SU-DHL-6 (cell line): ENCODE results near the gene RNF182.

Experiments used
- H2AFZ ChIP-seq: fragments of 200-600 bp; sonication (generic); 2 replicates; pipeline ENCODE4 v1.6.1; 2014; ENCODE audit warnings: low read depth, mild to moderate bottlenecking, moderate library complexity, mixed read lengths, antibody characterized with exemption, low read length; ENCODE audit not compliant: severe bottlenecking
- H3F3A ChIP-seq: fragments of 200-600 bp; shearing (Covaris generic); 2 replicates; pipeline ENCODE4 v1.6.0; 2016; ENCODE audit warnings: antibody characterized with exemption, mild to moderate bottlenecking; ENCODE audit not compliant: insufficient read depth
- H3K27ac ChIP-seq: fragments of 200-600 bp; sonication (generic); 2 replicates; pipeline ENCODE4 v1.5.1; 2016; ENCODE audit warnings: low read depth, mild to moderate bottlenecking, low read length, moderate library complexity, mixed read lengths
- H3K27me3 ChIP-seq: fragments of 200-600 bp; sonication (generic), shearing (Covaris generic); 2 replicates; pipeline ENCODE4 v1.6.0; 2014; ENCODE audit warnings: mild to moderate bottlenecking, low read length
- H3K36me3 ChIP-seq: fragments of 200-600 bp; sonication (generic); 2 replicates; pipeline ENCODE4 v1.6.1; 2014; ENCODE audit warnings: mild to moderate bottlenecking, low read length, mixed read lengths
- H3K4me2 ChIP-seq: fragments of 300-600, 200-600 bp; shearing (Covaris generic), sonication (generic); 2 replicates; pipeline ENCODE4 v1.6.0; 2014; ENCODE audit warnings: low read length, low read depth, mild to moderate bottlenecking; ENCODE audit not compliant: poor library complexity, severe bottlenecking
- H3K4me3 ChIP-seq: fragments of 200-600 bp; sonication (generic); 2 replicates; pipeline ENCODE4 v1.5.1; 2014; ENCODE audit warnings: antibody characterized with exemption, low read length, mild to moderate bottlenecking, mixed read lengths; ENCODE audit not compliant: insufficient read depth, poor library complexity, severe bottlenecking
- H3K79me2 ChIP-seq: fragments of 200-600 bp; sonication (generic); 2 replicates; pipeline ENCODE4 v1.6.1; 2014; ENCODE audit warnings: mild to moderate bottlenecking, low read length, moderate library complexity; ENCODE audit not compliant: insufficient read depth
- H3K9ac ChIP-seq: fragments of 200-600 bp; sonication (generic); 2 replicates; pipeline ENCODE4 v1.7.0; 2014; ENCODE audit warnings: mild to moderate bottlenecking, low read length
- H3K9me2 ChIP-seq: fragments of 200-600 bp; sonication (generic); replicated peaks from 2 replicates; pipeline ENCODE4 v1.6.1; 2014; ENCODE audit warnings: low read length; ENCODE audit not compliant: insufficient read depth
- H3K9me3 ChIP-seq: fragments of 200-600 bp; sonication (generic); 2 replicates; pipeline ENCODE4 v1.6.1; 2014; ENCODE audit warnings: low read length, mixed read lengths; ENCODE audit not compliant: insufficient read depth
- H4K20me1 ChIP-seq: fragments of 200-600 bp; sonication (generic); 2 replicates; pipeline ENCODE4 v1.6.1; 2014; ENCODE audit warnings: low read depth, mild to moderate bottlenecking, antibody characterized with exemption, low read length, moderate library complexity, mixed read lengths
- EZH2phosphoT487 ChIP-seq: fragments of 200-600 bp; sonication (generic), shearing (Covaris generic); conservative IDR thresholded peaks from 2 replicates; pipeline ENCODE4 v1.6.1; 2018; ENCODE audit warnings: mild to moderate bottlenecking, antibody characterized with exemption, low read length, moderate library complexity, mixed read lengths
- TF ChIP-seq, protein P1 (sequence below): fragments of 200-600 bp; sonication (generic); IDR thresholded peaks from one replicate; pipeline ENCODE4 v1.5.1; 2017; ENCODE audit warnings: antibody characterized with exemption, mild to moderate bottlenecking, low read length, moderate library complexity; ENCODE audit not compliant: insufficient read depth, poor library complexity, severe bottlenecking

RNF182 gene

DNA sequence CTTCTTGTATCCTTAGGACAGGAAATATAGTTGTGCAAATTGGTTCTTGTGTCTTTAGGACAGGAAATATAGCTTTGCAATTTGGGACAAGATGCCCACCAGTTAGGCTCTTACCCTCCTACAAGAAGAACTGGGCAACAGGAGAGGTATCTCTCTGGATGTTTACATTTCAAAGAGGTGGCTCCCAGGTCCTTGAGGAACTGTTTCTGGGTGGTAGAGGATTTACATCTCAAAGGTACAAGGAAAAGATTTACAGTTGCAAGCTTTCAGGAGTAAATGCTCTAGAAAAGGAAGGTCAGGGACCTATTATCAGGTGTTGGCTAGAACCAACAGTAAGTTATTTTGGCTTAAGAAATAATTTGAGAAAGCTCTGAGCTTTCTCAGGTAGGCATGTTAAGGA lies 19.2 kb downstream of the RNF182 start:
- H3K36me3 ChIP-seq, result no peaks in the 10 kb centered on the region
- H3K4me3 ChIP-seq, result no peak overlapping the region
- H3K27ac ChIP-seq, result no peak overlapping the region
- no peaks in the 10 kb centered on the region for H4K20me1 ChIP-seq
- H3F3A ChIP-seq, result no peaks in the 10 kb centered on the region
- no peak overlapping the region for H3K4me2 ChIP-seq
- no peak for TF ChIP-seq EZH2phosphoT487
- TF ChIP-seq, protein P1, sequence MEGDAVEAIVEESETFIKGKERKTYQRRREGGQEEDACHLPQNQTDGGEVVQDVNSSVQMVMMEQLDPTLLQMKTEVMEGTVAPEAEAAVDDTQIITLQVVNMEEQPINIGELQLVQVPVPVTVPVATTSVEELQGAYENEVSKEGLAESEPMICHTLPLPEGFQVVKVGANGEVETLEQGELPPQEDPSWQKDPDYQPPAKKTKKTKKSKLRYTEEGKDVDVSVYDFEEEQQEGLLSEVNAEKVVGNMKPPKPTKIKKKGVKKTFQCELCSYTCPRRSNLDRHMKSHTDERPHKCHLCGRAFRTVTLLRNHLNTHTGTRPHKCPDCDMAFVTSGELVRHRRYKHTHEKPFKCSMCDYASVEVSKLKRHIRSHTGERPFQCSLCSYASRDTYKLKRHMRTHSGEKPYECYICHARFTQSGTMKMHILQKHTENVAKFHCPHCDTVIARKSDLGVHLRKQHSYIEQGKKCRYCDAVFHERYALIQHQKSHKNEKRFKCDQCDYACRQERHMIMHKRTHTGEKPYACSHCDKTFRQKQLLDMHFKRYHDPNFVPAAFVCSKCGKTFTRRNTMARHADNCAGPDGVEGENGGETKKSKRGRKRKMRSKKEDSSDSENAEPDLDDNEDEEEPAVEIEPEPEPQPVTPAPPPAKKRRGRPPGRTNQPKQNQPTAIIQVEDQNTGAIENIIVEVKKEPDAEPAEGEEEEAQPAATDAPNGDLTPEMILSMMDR, result no peak
- peaks cover 10% of the 10 kb centered on the region; the same call in 1 of the 2 replicates for H3K9me3 ChIP-seq
- no peak overlapping the region for H2AFZ ChIP-seq
- H3K9me2 ChIP-seq, result no peaks in the 10 kb centered on the region
- H3K79me2 ChIP-seq, result no peaks in the 10 kb centered on the region
- H3K27me3 ChIP-seq, result peaks cover 3% of the 10 kb centered on the region; the same call in 1 of the 2 replicates
- no peak overlapping the region for H3K9ac ChIP-seq

DNA sequence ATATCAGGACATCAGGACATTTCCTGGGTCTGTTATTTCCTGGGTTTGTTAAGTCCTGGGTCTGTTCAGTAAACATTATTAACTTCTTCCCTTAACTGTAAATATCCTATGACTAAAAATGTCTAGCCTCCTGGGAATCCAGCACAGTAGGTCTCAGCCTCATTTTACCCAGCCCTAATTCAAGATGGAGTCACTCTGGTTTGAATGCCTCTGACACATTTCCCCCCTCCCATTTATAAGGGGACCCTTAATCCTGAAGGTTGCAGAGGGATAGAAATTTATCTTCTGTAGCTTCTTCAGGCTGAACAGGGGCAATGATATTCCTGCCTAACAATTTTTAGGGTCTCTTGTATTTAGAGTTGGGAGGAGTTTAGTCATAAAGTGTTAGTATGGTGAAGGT lies 21.8 kb downstream of the RNF182 start:
- Histone ChIP-seq H3K27ac (no peak overlapping the region), H3K9me2 (no peaks in the 10 kb centered on the region), H4K20me1 (no peaks in the 10 kb centered on the region), H3F3A (no peaks in the 10 kb centered on the region), H3K4me3 (no peak overlapping the region), H3K36me3 (no peaks in the 10 kb centered on the region), H3K79me2 (no peaks in the 10 kb centered on the region), H3K9me3 (peaks cover 14% of the 10 kb centered on the region; the same call in 1 of the 2 replicates), H2AFZ (no peak overlapping the region), H3K4me2 (no peak overlapping the region), H3K27me3 (peaks cover 3% of the 10 kb centered on the region; the same call in 1 of the 2 replicates), H3K9ac (no peak overlapping the region)
- no peak for TF ChIP-seq EZH2phosphoT487
- TF ChIP-seq, protein P1, result no peak

DNA sequence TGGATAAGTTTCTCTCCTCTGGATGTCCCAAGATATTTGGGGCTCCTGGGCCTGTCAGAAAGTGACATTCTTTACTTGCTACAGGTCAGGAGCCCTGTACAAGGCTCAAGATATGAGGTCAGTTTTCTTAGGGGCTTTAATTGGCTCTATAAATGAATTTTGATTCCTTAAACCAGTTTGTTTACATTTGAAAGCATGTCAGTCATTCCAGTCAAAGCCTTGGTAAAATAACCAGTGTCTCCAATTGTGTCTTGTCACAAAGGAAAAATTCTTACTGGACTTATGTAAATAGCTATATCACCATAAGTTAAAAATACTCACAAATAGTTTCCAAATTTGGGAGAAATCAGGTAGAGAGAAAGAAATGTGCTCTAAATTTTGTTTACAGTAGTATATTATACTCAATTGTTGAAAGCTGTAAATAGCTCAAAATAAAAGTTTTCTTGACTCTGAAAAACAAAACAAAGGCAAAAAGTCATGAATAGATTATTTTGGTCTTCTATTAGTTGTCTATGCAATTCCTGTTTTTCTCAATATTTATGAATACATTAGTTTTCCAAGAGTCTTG lies 22.9 kb downstream of the RNF182 start:
- H3K4me2 ChIP-seq, result no peak overlapping the region

More for the DNA sequence above, 22.9 kb downstream of the RNF182 start:
- peaks cover 5% of the 10 kb centered on the region; the same call in 1 of the 2 replicates for H3K27me3 ChIP-seq
- H3K27ac ChIP-seq, result no peak overlapping the region
- TF ChIP-seq, protein P1, result no peak
- no peak for TF ChIP-seq EZH2phosphoT487
- H3K4me3 ChIP-seq, result no peak overlapping the region
- H3K9me3 ChIP-seq, result peaks cover 18% of the 10 kb centered on the region; the same call in 1 of the 2 replicates
- H3F3A ChIP-seq, result no peaks in the 10 kb centered on the region
- H3K79me2 ChIP-seq, result no peaks in the 10 kb centered on the region
- H2AFZ ChIP-seq, result no peak overlapping the region
- no peak overlapping the region for H3K9ac ChIP-seq
- H3K9me2 ChIP-seq, result no peaks in the 10 kb centered on the region
- no peaks in the 10 kb centered on the region for H3K36me3 ChIP-seq
- no peaks in the 10 kb centered on the region for H4K20me1 ChIP-seq
